WTC11 (cell line): Measurements from ENCODE around the gene USP2. TPM values are rescaled to one million over a fixed set of nuclear protein-coding genes. Genes with fewer than 3 reads are reported as not detected.

Experiments used
- ATAC-seq: fragments of 200-7000 bp; cut with Tn5 transposase; 2 replicates; pipeline ENCODE4 v1.10.0; 2021; ENCODE audit warnings: mild to moderate bottlenecking, moderate library complexity
- CTCF ChIA-PET: fragments of 300-600 bp; sonication (Branson Sonifier 250); formaldehyde crosslinking; loops from one replicate; lab custom pipeline; 2021; ENCODE audit warnings: antibody characterized with exemption; lab: Charles Lee
- POLR2A ChIA-PET: fragments of 350-600 bp; sonication (Branson Sonifier 250); formaldehyde crosslinking; loops from one replicate; lab custom pipeline; 2021; ENCODE audit warnings: antibody characterized with exemption; lab: Charles Lee
- DNase-seq: peaks from one replicate; pipeline ENCODE4 v3.0.0; 2021; ENCODE audit warnings: low spot score
- H3K27ac Mint-ChIP-seq: 2 replicates; pipeline ENCODE4 v1.8.0; 2021; ENCODE audit warnings: mixed read lengths
- H3K27me3 Mint-ChIP-seq: 2 replicates; pipeline ENCODE4 v1.8.0; 2021; ENCODE audit warnings: low read depth, mild to moderate bottlenecking, moderate library complexity, mixed read lengths
- H3K36me3 Mint-ChIP-seq: 2 replicates; pipeline ENCODE4 v1.8.0; 2021; ENCODE audit warnings: mixed read lengths
- H3K4me1 Mint-ChIP-seq: 2 replicates; pipeline ENCODE4 v1.8.0; 2022; ENCODE audit warnings: mixed read lengths
- H3K4me3 Mint-ChIP-seq: 2 replicates; pipeline ENCODE4 v1.8.0; 2021; ENCODE audit warnings: mild to moderate bottlenecking, moderate library complexity, mixed read lengths
- H3K9me3 Mint-ChIP-seq: 2 replicates; pipeline ENCODE4 v1.8.0; 2021; ENCODE audit warnings: mixed read lengths
- E2F4 ChIP-seq: sonication (generic); formaldehyde crosslinking; IDR thresholded peaks from 2 replicates; pipeline ENCODE4 v1.8.1; 2022; ENCODE audit warnings: low read depth, mild to moderate bottlenecking, moderate library complexity, missing genetic modification reagents, borderline replicate concordance
- E2F5 ChIP-seq: sonication (generic); formaldehyde crosslinking; IDR thresholded peaks from 2 replicates; pipeline ENCODE4 v1.8.1; 2022; ENCODE audit warnings: mild to moderate bottlenecking, moderate library complexity, missing genetic modification reagents
- ESRRA ChIP-seq: sonication (generic); formaldehyde crosslinking; IDR thresholded peaks from 2 replicates; pipeline ENCODE4 v1.8.1; 2022; ENCODE audit warnings: mild to moderate bottlenecking, missing genetic modification reagents, borderline replicate concordance
- FOXK1 ChIP-seq: sonication (generic); formaldehyde crosslinking; IDR thresholded peaks from 2 replicates; pipeline ENCODE4 v1.8.0; 2022; ENCODE audit warnings: mild to moderate bottlenecking, moderate library complexity, missing genetic modification reagents
- JAZF1 ChIP-seq: fragments of 250-450 bp; sonication (Bioruptor Pico); IDR thresholded peaks from 2 replicates; pipeline ENCODE4 v1.9.0; 2021; ENCODE audit warnings: moderate library complexity, mild to moderate bottlenecking, inconsistent platforms
- KAT7 ChIP-seq: sonication (generic); formaldehyde crosslinking; IDR thresholded peaks from 2 replicates; pipeline ENCODE4 v1.8.1; 2023; ENCODE audit warnings: missing genetic modification reagents, mild to moderate bottlenecking, borderline replicate concordance
- RORB ChIP-seq: fragments of 250-450 bp; sonication (Bioruptor Pico); IDR thresholded peaks from 2 replicates; pipeline ENCODE4 v1.9.0; 2021; ENCODE audit warnings: mild to moderate bottlenecking
- USF2 ChIP-seq: sonication (generic); formaldehyde crosslinking; IDR thresholded peaks from 2 replicates; pipeline ENCODE4 v1.8.1; 2023; ENCODE audit warnings: mild to moderate bottlenecking, missing genetic modification reagents, moderate library complexity
- ZBTB21 ChIP-seq: sonication (generic); formaldehyde crosslinking; IDR thresholded peaks from 2 replicates; pipeline ENCODE4 v1.8.1; 2023; ENCODE audit warnings: mild to moderate bottlenecking, missing genetic modification reagents, borderline replicate concordance
- ZNF232 ChIP-seq: sonication (generic); formaldehyde crosslinking; IDR thresholded peaks from 2 replicates; pipeline ENCODE4 v1.8.0; 2022; ENCODE audit warnings: mild to moderate bottlenecking, missing genetic modification reagents
- ZNF416 ChIP-seq: fragments of 250-450 bp; sonication (Bioruptor Pico); IDR thresholded peaks from 2 replicates; pipeline ENCODE4 v1.9.0; 2021; ENCODE audit warnings: mild to moderate bottlenecking, inconsistent platforms
- ZNF671 ChIP-seq: fragments of 250-450 bp; sonication (Bioruptor Pico); IDR thresholded peaks from 2 replicates; pipeline ENCODE4 v1.8.0; 2021; ENCODE audit warnings: mild to moderate bottlenecking
- total RNA-seq: library from RNA; stranded (reverse); gene quantifications from 3 replicates; pipeline ENCODE4 v1.2.3, GENCODE V29; 2021
- TF ChIP-seq, protein P1 (sequence below): sonication (generic); formaldehyde crosslinking; IDR thresholded peaks from 2 replicates; pipeline ENCODE4 v1.8.0; 2022; ENCODE audit warnings: mild to moderate bottlenecking, missing genetic modification reagents
- TF ChIP-seq, protein P2 (sequence below): sonication (generic); formaldehyde crosslinking; IDR thresholded peaks from 2 replicates; pipeline ENCODE4 v1.8.1; 2023; ENCODE audit warnings: mild to moderate bottlenecking, missing genetic modification reagents, moderate library complexity
- TF ChIP-seq, protein P3 (sequence below): sonication (generic); formaldehyde crosslinking; IDR thresholded peaks from 2 replicates; pipeline ENCODE4 v1.8.1; 2023; ENCODE audit warnings: mild to moderate bottlenecking, missing genetic modification reagents
- TF ChIP-seq, protein P4 (sequence below): sonication (generic); formaldehyde crosslinking; IDR thresholded peaks from 2 replicates; pipeline ENCODE4 v1.8.0; 2022; ENCODE audit warnings: mild to moderate bottlenecking, missing genetic modification reagents

USP2 gene
- total RNA-seq, 1 experiment from 2014 or later = 8.0 TPM

GRCh38 chr11:119421351-119421750, 39.9 kb upstream of the USP2 start:
- Mint-ChIP-seq H3K4me1 (peaks cover 80% of the 10 kb centered on the region), H3K27ac (peak overlapping the region; percentile 92), H3K36me3 (peaks cover 39% of the 10 kb centered on the region), H3K4me3 (peak overlapping the region; percentile 96), H3K27me3 (no peaks in the 10 kb centered on the region), H3K9me3 (no peaks in the 10 kb centered on the region)
- DNase-seq (no peak), ATAC-seq (no peak)
- CTCF ChIA-PET = interaction anchor here (0.8 to 3.6 kb wide), 7 partner anchors 32 to 81 kb away, joined by 3 to 19 read pairs (median 6); partner anchors contain the start of genes C1QTNF5 and USP2
- POLR2A ChIA-PET = interaction anchor here (0.6 to 2.4 kb wide), 3 partner anchors 11 to 193 kb away, joined by 3 to 12 read pairs (median 4); no protein-coding TSS in a partner anchor
- TF ChIP-seq, protein P1, sequence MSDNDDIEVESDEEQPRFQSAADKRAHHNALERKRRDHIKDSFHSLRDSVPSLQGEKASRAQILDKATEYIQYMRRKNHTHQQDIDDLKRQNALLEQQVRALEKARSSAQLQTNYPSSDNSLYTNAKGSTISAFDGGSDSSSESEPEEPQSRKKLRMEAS (CRISPR knock-in tag) = no peak
- 0 out of 2 replicates have a peak, but pooled peaks have one; percentile 22 for TF ChIP-seq KAT7 (CRISPR knock-in tag)

- TF ChIP-seq JAZF1 = no peak
- 0 out of 2 replicates have a peak, but pooled peaks have one; percentile 41 for TF ChIP-seq ZBTB21 (CRISPR knock-in tag)
- ATAC-seq = no peak
These were observed 39.1 kb upstream of the USP2 start for GRCh38 chr11:119420631-119421030.

GRCh38 chr11:119419834-119420492, 38.5 kb upstream of the USP2 start:
- H3K27me3 Mint-ChIP-seq = peaks cover 3% of the 10 kb centered on the region; the same call in 1 of the 2 replicates
- H3K4me3 Mint-ChIP-seq = peak overlapping the region; percentile 96
- POLR2A ChIA-PET = no interaction called here
- H3K36me3 Mint-ChIP-seq = peaks cover 39% of the 10 kb centered on the region
- H3K27ac Mint-ChIP-seq = peak overlapping the region; percentile 97
- TF ChIP-seq ZNF671 (no peak), E2F4 (CRISPR knock-in tag) (no peak), E2F5 (CRISPR knock-in tag) (no peak), FOXK1 (CRISPR knock-in tag) (no peak), RORB (no peak)
- TF ChIP-seq, protein P2, sequence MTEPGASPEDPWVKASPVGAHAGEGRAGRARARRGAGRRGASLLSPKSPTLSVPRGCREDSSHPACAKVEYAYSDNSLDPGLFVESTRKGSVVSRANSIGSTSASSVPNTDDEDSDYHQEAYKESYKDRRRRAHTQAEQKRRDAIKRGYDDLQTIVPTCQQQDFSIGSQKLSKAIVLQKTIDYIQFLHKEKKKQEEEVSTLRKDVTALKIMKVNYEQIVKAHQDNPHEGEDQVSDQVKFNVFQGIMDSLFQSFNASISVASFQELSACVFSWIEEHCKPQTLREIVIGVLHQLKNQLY (CRISPR knock-in tag) = no peak
- TF ChIP-seq, protein P3, sequence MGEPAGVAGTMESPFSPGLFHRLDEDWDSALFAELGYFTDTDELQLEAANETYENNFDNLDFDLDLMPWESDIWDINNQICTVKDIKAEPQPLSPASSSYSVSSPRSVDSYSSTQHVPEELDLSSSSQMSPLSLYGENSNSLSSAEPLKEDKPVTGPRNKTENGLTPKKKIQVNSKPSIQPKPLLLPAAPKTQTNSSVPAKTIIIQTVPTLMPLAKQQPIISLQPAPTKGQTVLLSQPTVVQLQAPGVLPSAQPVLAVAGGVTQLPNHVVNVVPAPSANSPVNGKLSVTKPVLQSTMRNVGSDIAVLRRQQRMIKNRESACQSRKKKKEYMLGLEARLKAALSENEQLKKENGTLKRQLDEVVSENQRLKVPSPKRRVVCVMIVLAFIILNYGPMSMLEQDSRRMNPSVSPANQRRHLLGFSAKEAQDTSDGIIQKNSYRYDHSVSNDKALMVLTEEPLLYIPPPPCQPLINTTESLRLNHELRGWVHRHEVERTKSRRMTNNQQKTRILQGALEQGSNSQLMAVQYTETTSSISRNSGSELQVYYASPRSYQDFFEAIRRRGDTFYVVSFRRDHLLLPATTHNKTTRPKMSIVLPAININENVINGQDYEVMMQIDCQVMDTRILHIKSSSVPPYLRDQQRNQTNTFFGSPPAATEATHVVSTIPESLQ = no peak
- TF ChIP-seq, all 79 proteins: peak for 0
- DNase-seq (no peak), ATAC-seq (no peak)
- Mint-ChIP-seq H3K9me3 (no peaks in the 10 kb centered on the region), H3K4me1 (peaks cover 73% of the 10 kb centered on the region)
- CTCF ChIA-PET = interaction anchor here (7.0 kb wide), 1 partner anchor 55 kb away, joined by 43 read pairs; no protein-coding TSS in a partner anchor

More at GRCh38 chr11:119420631-119421030, 39.1 kb upstream of the USP2 start:
- POLR2A ChIA-PET = no interaction called here
- Mint-ChIP-seq H3K9me3 (no peaks in the 10 kb centered on the region), H3K4me3 (peak overlapping the region; percentile 96), H3K36me3 (peaks cover 39% of the 10 kb centered on the region), H3K4me1 (peaks cover 77% of the 10 kb centered on the region), H3K27me3 (peaks cover 3% of the 10 kb centered on the region; the same call in 1 of the 2 replicates), H3K27ac (peak overlapping the region; percentile 97)
- no peak for DNase-seq
- CTCF ChIA-PET = interaction anchor here (1.5 to 3.2 kb wide), 2 partner anchors 31 to 54 kb away, joined by 3 to 19 read pairs; no protein-coding TSS in a partner anchor

DNA sequence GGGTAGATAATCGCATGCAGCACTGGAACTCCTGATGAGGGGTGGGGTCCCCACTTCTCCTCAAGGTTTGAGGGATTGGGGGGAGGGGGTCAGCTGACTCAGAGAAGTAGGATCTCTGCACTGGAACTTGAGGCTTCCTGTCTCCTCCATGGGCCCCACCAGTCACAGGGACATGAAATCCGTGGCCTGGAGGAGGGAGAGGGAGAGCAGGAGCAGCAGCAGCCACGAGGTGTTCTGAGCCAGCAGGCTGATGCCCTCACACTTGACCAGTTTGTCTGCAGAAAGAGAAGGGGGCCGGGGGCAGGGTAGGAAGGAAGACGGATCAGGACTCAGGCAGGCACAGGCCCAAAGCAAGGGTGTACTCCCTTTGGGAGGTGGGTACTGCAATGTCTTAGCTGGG, 37.8 kb upstream of the USP2 start:
- H3K27me3 Mint-ChIP-seq = peaks cover 3% of the 10 kb centered on the region; the same call in 1 of the 2 replicates
- DNase-seq (no peak), ATAC-seq (no peak)
- H3K4me1 Mint-ChIP-seq = peaks cover 66% of the 10 kb centered on the region
- peaks cover 4% of the 10 kb centered on the region for H3K9me3 Mint-ChIP-seq
- H3K36me3 Mint-ChIP-seq = peaks cover 42% of the 10 kb centered on the region
- CTCF ChIA-PET = interaction anchor here (7.0 kb wide), 1 partner anchor 56 kb away, joined by 43 read pairs; no protein-coding TSS in a partner anchor
- POLR2A ChIA-PET = no interaction called here
- H3K4me3 Mint-ChIP-seq = peak overlapping the region; percentile 96; the same call in 1 of the 2 replicates
- peak overlapping the region; percentile 97 for H3K27ac Mint-ChIP-seq
- no peak for TF ChIP-seq ZNF416 (CRISPR knock-in tag)
- no peak for TF ChIP-seq JAZF1
- TF ChIP-seq, protein P2 (CRISPR knock-in tag) = no peak
- no peak for TF ChIP-seq ESRRA (CRISPR knock-in tag)
- TF ChIP-seq ZNF671 = no peak
- TF ChIP-seq ZNF232 (CRISPR knock-in tag) = no peak
- no peak for TF ChIP-seq USF2 (CRISPR knock-in tag)
- TF ChIP-seq, protein P4, sequence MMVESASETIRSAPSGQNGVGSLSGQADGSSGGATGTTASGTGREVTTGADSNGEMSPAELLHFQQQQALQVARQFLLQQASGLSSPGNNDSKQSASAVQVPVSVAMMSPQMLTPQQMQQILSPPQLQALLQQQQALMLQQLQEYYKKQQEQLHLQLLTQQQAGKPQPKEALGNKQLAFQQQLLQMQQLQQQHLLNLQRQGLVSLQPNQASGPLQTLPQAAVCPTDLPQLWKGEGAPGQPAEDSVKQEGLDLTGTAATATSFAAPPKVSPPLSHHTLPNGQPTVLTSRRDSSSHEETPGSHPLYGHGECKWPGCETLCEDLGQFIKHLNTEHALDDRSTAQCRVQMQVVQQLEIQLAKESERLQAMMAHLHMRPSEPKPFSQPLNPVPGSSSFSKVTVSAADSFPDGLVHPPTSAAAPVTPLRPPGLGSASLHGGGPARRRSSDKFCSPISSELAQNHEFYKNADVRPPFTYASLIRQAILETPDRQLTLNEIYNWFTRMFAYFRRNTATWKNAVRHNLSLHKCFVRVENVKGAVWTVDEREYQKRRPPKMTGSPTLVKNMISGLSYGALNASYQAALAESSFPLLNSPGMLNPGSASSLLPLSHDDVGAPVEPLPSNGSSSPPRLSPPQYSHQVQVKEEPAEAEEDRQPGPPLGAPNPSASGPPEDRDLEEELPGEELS (CRISPR knock-in tag) = no peak
